Activated CD4-positive, alpha-beta T cell treated with anti-CD3 and anti-CD28 coated beads, Interleukin-2, amount 50 U/mL, for 48 hours (primary cell): ENCODE measurements around the gene LRRFIP2.
A peak's percentile ranks its signal among the peaks of the same experiment; 100 is the strongest.
"Not testable (repeated sequence)": the region's sequence is repeated elsewhere in the genome, so short reads cannot be mapped to it uniquely, and the experiment has no call there.

Experiments used
- DNase-seq, 2 experiments: peaks; one replicate each; pipeline ENCODE4 v3.0.0-alpha.2; 2020

The LRRFIP2 gene

GRCh38 chr3:37183375-37183831 lies 9.0 kb upstream of the LRRFIP2 start:
- DNase-seq: no peak

- no peak for DNase-seq
Observed at GRCh38 chr3:37182816-37183215, 8.4 kb upstream of the LRRFIP2 start.

GRCh38 chr3:37181756-37182155 lies 7.4 kb upstream of the LRRFIP2 start:
- no peak for DNase-seq

GRCh38 chr3:37179144-37179967 lies 5.0 kb upstream of the LRRFIP2 start:
- DNase-seq: peak in 1 of 2 experiments; percentile 7

DNA sequence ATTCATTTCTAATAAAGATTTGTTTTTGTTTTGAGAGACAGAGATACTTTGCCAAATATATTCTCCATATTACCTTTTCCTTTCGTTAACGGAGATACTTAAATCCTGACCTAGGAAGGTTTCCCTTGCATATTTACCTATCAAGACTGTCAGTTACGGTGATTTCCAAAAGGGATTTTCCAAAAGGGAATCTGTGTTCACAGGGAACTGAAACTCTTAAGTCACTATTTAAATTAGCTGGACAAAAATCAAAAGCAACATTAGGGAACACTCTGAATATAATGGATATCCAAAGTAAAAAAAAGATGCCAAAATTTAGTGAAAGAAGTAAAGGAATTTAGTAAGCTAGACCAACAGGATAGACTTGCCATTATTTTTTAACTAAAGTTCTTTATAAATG lies 576 bp downstream of the LRRFIP2 start:
- DNase-seq: no peak

- no peak for DNase-seq
Observed at GRCh38 chr3:37171144-37171543, 3.2 kb downstream of the LRRFIP2 start.

DNA sequence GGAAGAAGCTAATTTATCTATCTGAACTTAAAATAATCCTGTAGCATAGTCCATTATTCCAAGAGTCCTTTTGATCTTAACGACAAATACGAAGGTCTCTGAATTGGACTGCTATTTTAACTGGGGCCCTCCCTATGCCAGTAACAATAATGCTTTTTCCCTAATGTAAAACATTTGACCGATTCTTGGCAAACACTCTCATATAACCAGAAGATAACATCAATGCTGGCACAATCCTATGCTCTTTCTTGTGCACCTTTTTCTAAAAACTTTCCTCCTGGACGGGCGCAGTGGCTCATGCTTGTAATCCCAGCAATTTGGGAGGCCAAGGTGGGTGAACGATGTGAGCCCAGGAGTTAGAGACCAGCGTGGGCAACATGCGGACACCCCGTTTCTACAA lies 3.9 kb downstream of the LRRFIP2 start:
- no peak for DNase-seq

DNA sequence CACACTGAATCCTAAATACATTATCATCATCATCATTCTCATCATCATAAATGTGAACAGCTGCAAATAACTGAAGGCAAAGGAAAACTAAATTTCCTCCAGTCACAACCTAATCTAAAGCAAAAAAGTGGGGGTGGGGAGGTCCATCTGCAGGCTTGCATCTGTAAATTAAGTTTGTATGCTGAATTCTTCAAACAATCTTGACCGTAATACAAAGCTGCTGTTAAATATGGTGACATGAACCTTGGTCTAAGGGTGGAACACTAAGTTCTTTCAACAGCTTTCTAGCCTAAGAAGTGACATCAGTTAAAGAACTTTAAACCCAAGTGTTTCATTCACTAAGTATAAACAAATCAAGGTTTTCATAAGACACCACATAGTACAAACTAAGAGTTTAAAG lies 4.3 kb downstream of the LRRFIP2 start:
- no peak for DNase-seq

DNA sequence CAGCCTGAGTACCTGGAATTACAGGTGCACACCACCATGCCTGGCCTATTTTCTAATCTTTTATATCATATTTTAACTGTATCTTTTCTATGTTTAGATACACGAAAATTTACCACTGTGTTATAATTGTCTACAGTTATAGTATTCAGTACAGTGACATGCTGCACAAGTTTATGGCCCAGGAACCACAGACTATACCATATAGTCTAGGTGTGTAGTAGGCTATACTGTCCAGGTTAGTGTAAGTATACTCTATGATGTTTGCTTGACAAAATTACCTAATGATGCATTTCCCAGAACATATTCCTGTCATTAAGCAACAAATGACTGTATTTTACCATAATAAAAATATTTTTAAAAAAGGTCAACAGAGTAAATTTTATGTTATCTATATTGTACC lies 5.5 kb downstream of the LRRFIP2 start:
- no peak for DNase-seq

DNA sequence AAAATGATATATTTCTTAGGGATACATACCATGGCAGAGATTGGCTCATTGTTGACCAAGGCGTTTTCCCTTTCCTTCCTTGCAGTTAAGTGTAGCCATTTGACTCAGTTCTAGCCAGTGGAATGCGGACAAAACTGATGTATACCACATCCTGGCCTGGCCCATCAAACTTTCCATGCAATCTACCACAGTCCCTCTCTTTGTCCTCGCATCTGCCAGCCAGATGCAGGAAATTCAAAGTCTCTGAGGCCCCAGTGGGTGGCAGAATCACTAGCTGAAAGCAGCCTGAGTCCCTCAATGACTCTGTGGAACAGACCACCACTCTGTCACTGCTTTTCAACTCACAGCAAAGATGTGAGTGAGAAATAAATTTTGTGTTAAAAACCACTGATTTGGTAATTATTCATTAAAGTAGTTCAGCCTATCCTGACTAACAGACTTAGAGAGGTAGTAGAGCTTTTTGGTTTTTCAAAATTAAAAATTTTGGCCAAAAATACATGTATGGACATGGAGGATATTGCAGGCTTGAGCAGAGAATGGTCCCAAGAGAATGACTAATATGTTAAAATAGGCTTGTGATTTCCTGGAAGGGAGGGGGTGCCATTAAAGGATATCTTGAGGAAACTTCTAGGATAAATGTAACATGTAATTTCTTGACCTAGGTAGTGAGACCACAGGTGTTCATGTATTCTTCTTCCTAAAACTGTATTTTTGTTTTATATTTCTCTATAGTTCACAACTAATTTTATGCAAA lies 10.9 kb downstream of the LRRFIP2 start:
- DNase-seq: peak; percentile 50 to 67

DNA sequence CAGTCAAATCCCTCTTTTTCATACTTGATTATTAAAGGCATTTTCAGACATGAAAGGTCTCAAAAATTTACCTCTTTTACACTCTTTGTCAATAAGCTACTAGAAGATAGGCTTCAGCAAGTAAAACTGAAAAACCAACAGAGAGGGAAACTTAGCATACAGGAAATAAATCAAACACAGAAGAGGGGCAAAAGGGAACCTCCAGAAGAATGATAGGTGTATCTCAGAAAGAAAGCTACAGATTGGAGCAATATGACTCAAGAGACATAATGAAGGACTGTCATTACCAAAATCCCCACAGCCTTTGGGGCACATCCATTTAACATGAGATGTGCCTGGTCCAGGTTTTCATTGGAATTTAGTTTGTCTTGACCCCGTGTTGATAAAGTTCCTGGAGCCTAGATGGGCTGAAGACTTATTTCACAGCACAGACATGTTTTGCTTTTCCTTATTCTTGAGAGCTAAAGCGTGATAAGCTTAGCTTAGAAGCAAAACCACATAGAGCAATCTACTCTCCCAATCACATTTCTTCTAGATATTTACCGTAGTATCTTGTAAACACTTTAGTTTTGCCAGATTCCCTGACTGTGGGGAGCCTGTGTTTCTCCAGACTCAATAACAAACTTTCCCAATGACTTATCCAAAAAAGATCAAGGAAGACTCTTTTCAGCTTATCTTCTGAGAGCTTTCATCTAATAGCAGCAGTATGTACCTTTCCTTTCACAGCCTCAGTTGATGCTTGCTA lies 11.7 kb downstream of the LRRFIP2 start:
- no peak for DNase-seq

GRCh38 chr3:37161351-37161750 lies 13.0 kb downstream of the LRRFIP2 start:
- DNase-seq: no peak

- DNase-seq: no peak
Observed at GRCh38 chr3:37155782-37156181, 18.6 kb downstream of the LRRFIP2 start.

DNA sequence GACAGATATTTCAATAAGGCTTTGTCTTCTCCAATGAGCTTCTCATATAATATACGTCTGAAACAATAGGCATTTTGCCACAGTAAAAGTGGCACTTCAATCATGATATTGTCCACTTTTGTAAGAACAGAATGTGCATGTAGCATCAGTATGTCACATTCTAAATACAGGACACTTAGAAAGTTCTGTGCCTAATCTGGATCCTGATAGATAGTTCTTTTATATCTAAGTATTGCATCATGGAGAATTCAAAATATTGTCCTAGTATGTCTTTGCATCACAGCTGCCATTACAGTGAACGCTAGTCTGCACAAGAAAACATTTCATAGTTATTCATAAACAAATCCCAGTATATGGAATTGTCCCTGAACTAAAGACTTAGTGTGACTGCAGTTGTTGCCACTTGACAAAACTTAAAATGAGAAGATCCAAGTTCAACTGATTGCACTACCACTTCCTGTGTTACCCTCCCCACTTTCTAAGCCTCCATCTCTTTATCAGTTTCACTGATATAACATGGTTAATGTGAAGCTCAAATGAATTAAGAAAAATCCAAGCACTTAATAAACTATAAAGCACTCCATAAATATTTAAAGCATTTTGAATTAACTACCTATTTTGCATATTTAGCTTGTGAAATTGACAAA lies 19.6 kb downstream of the LRRFIP2 start:
- DNase-seq: no peak

GRCh38 chr3:37150621-37151020 lies 23.8 kb downstream of the LRRFIP2 start:
- DNase-seq: no peak

- DNase-seq: no peak
Observed at GRCh38 chr3:37149257-37149656, 25.1 kb downstream of the LRRFIP2 start.

DNA sequence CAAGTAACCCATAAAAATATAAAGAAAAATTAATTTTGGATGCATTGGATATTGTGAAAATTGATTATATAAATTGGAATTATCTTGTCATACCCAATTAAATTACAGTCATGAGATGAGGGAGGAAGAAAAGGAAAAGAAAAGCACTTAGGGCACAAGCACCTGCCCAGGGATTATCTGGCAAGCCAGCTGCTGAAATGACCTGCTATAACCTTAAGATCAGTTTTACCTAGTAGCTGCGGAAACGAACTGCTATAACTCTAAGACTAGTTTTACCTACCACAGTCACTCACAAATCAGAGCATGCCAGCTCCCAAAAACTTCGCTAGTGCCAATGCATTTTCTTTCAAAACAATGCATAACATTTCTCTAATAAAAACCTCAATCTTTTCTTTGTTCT lies 26.2 kb downstream of the LRRFIP2 start:
- no peak for DNase-seq

- DNase-seq: no peak
Observed at GRCh38 chr3:37147666-37148065, 26.7 kb downstream of the LRRFIP2 start.

DNA sequence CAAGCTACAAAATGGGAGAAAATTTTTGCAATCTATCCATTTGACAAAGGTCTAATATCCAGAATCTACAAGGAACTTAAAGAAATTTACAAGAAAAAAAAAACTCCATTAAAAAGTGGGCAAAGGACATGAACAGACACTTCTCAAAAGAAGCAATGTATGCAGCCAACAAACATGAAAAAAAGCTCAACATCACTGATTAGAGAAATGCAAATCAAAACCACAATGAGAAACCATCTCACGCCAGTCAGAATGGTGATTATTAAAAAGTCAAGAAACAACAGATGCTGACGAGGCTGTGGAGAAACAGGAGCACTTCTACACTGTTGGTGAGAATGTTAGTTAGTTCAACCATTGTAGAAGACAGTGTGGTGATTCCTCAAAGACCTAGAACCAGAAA lies 27.5 kb downstream of the LRRFIP2 start:
- not testable (repeated sequence) for DNase-seq

DNA sequence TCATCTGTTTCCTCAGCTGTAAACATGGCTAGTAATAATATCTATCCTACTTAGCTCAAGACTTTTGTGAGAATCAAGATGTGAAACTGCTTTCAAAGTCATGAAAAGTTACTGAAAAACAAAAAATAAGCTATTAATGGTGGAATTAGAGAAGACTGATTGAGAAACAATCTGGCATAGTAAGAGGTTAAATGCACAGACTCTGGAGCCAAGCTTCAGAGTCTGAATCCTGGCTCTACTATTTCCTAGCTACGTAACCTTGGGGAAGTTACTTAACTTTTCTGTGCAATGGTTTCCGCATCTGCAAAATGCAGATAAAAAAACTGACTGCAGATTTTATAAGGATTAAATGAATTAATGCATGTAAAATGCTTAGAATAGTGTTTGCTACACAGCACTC lies 28.8 kb downstream of the LRRFIP2 start:
- DNase-seq: no peak

- DNase-seq: no peak
Observed at GRCh38 chr3:37144806-37145205, 29.6 kb downstream of the LRRFIP2 start.

DNA sequence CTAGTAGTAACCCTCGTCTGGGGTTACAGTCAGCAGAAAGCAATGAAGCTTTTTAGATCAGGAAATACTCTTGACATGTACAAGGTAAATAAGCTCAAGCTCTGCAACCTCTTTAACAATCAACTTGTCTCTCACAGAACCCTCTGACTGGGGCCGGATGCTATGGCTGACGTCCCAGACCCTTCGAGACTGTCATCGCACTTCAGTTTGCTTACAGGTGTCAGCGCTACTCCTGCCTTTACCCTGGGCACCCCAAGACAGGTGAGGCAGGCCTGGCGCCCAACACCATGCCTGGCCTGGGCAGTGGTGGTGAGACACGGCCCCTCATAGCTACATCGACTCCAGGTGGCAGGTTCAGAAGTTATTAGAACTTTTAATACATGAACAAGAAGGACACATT lies 30.6 kb downstream of the LRRFIP2 start:
- no peak for DNase-seq

- no peak for DNase-seq
Observed at GRCh38 chr3:37141676-37142075, 32.7 kb downstream of the LRRFIP2 start.
